Smooth muscle cell (in vitro differentiated cells): ENCODE measurements around the gene YAF2. TPM values are rescaled to one million over a fixed set of nuclear protein-coding genes. Genes with fewer than 3 reads are reported as not detected.
"Not testable (repeated sequence)": the region's sequence is repeated elsewhere in the genome, so short reads cannot be mapped to it uniquely, and the experiment has no call there.

Experiments used
- DNase-seq: peaks from one replicate; lab custom pipeline; 2025; ENCODE audit not compliant: unreplicated experiment; lab: John Stamatoyannopoulos, UW
- H2AFZ ChIP-seq: fragments of 200-600 bp; sonication (generic); 2 replicates; pipeline ENCODE4 v1.6.0; 2016; ENCODE audit warnings: antibody characterized with exemption, low read depth, mild to moderate bottlenecking
- H3F3A ChIP-seq: fragments of 200-600 bp; sonication (generic); 2 replicates; pipeline ENCODE4 v1.6.0; 2017; ENCODE audit warnings: antibody characterized with exemption, low read depth
- H3K27ac ChIP-seq: fragments of 200-600 bp; sonication (generic); 2 replicates; pipeline ENCODE4 v1.5.1; 2016; ENCODE audit warnings: low read depth, mild to moderate bottlenecking
- H3K27me3 ChIP-seq: fragments of 200-600 bp; sonication (generic); 2 replicates; pipeline ENCODE4 v1.6.1; 2016; ENCODE audit warnings: low read depth, mild to moderate bottlenecking
- H3K36me3 ChIP-seq: fragments of 200-600 bp; sonication (generic); 2 replicates; pipeline ENCODE4 v1.5.1; 2016; ENCODE audit warnings: low read depth
- H3K4me1 ChIP-seq: fragments of 200-600 bp; sonication (generic); 2 replicates; pipeline ENCODE4 v1.5.1; 2016; ENCODE audit warnings: low read depth
- H3K4me2 ChIP-seq: fragments of 200-600 bp; sonication (generic); 2 replicates; pipeline ENCODE4 v1.6.0; 2016; ENCODE audit warnings: mild to moderate bottlenecking
- H3K4me3 ChIP-seq: fragments of 200-600 bp; sonication (generic); 2 replicates; pipeline ENCODE4 v1.5.1; 2016; ENCODE audit warnings: mild to moderate bottlenecking
- H3K79me2 ChIP-seq: fragments of 200-600 bp; sonication (generic); 2 replicates; pipeline ENCODE4 v1.6.0; 2016; ENCODE audit warnings: low read depth, mild to moderate bottlenecking
- H3K9ac ChIP-seq: fragments of 200-600 bp; sonication (generic); 2 replicates; pipeline ENCODE4 v1.6.0; 2016; ENCODE audit warnings: low read depth
- H3K9me3 ChIP-seq: fragments of 200-600 bp; sonication (generic); replicated peaks from 2 replicates; pipeline ENCODE4 v1.5.1; 2016; ENCODE audit warnings: low read depth
- H4K20me1 ChIP-seq: fragments of 200-600 bp; sonication (generic); 2 replicates; pipeline ENCODE4 v1.6.0; 2016; ENCODE audit warnings: low read depth
- CTCF ChIP-seq: fragments of 200-600 bp; sonication (generic); IDR thresholded peaks from 2 replicates; pipeline ENCODE4 v1.5.1; 2017; ENCODE audit warnings: borderline replicate concordance, mild to moderate bottlenecking, antibody characterized with exemption; ENCODE audit not compliant: insufficient read depth, poor library complexity, severe bottlenecking
- WGBS: methylation state at CpG from one replicate; pipeline ENCODE4 v1.1.7; 2016; ENCODE audit warnings: low lambda C conversion rate; 5-methylcytosine and 5-hydroxymethylcytosine counted together
- polyA plus RNA-seq: library from polyadenylated mRNA; unstranded; fragments of >200 nt; fragmentation: Nextera tagmentation; extraction: Ambion mirVana; gene quantifications from 2 replicates; pipeline ENCODE4 v1.2.1, GENCODE V29; 2016
- total RNA-seq: library from RNA; depleted of rRNA; stranded (reverse); fragments of >200 nt; gene quantifications from 2 replicates; pipeline ENCODE4 v1.2.3, GENCODE V29; 2014

Gene YAF2
- total and polyA plus RNA-seq, 2 experiments from 2014 or later: 21.1 to 25.0 TPM

- Histone ChIP-seq H2AFZ (no peak overlapping the region), H3K9ac (no peak overlapping the region), H4K20me1 (peaks cover 38% of the 10 kb centered on the region), H3K27ac (peak overlapping the region; percentile 23), H3K4me3 (no peak overlapping the region), H3K36me3 (peaks cover 5% of the 10 kb centered on the region), H3K4me2 (no peak overlapping the region), H3F3A (no peaks in the 10 kb centered on the region), H3K4me1 (peaks cover 4% of the 10 kb centered on the region), H3K9me3 (no peaks in the 10 kb centered on the region), H3K27me3 (no peaks in the 10 kb centered on the region), H3K79me2 (peaks cover 52% of the 10 kb centered on the region)
- WGBS: 25% methylated on average over 2 of the region's 2 CpGs
- TF ChIP-seq CTCF: no peak
- no peak for DNase-seq
Measured at GRCh38 chr12:42221726-42222125, 16.3 kb downstream of the YAF2 start.

GRCh38 chr12:42217656-42218055 is 20.4 kb downstream of the YAF2 start:
- no peak for DNase-seq
- Histone ChIP-seq H3K4me2 (peak overlapping the region; percentile 59), H3K79me2 (peaks cover 46% of the 10 kb centered on the region)

GRCh38 chr12:42216737-42217136 is 21.3 kb downstream of the YAF2 start:
- Histone ChIP-seq H3F3A (no peaks in the 10 kb centered on the region), H3K4me2 (no peak overlapping the region), H3K79me2 (peaks cover 39% of the 10 kb centered on the region), H3K4me3 (no peak overlapping the region), H3K4me1 (peaks cover 20% of the 10 kb centered on the region), H3K27ac (no peak overlapping the region), H4K20me1 (peaks cover 75% of the 10 kb centered on the region), H3K36me3 (no peaks in the 10 kb centered on the region), H3K9ac (no peak overlapping the region), H3K27me3 (no peaks in the 10 kb centered on the region), H3K9me3 (no peaks in the 10 kb centered on the region), H2AFZ (no peak overlapping the region)
- no peak for DNase-seq
- no peak for TF ChIP-seq CTCF
- WGBS: 97% methylated on average over 1 of the region's 1 CpG

More at GRCh38 chr12:42217656-42218055, 20.4 kb downstream of the YAF2 start:
- H3K4me3 ChIP-seq: no peak overlapping the region
- H3K9me3 ChIP-seq: no peaks in the 10 kb centered on the region
- H3K36me3 ChIP-seq: no peaks in the 10 kb centered on the region
- no peaks in the 10 kb centered on the region for H3K27me3 ChIP-seq
- peaks cover 20% of the 10 kb centered on the region for H3K4me1 ChIP-seq
- no peak overlapping the region for H2AFZ ChIP-seq
- no peak overlapping the region for H3K9ac ChIP-seq
- TF ChIP-seq CTCF: no peak
- H3F3A ChIP-seq: no peaks in the 10 kb centered on the region
- H4K20me1 ChIP-seq: peaks cover 75% of the 10 kb centered on the region
- no peak overlapping the region for H3K27ac ChIP-seq

GRCh38 chr12:42215759-42216158 is 22.3 kb downstream of the YAF2 start:
- WGBS: 95% methylated on average over 4 of the region's 4 CpGs
- not testable (repeated sequence) for H3K4me2 ChIP-seq, H3K27me3 ChIP-seq, H3K9me3 ChIP-seq, H3F3A ChIP-seq, H3K4me3 ChIP-seq, H2AFZ ChIP-seq, DNase-seq, H3K36me3 ChIP-seq, H3K27ac ChIP-seq, H3K9ac ChIP-seq
- Histone ChIP-seq H3K4me1 (peaks cover 20% of the 10 kb centered on the region), H4K20me1 (peaks cover 68% of the 10 kb centered on the region), H3K79me2 (peaks cover 29% of the 10 kb centered on the region)
